PC-9 (cell line): ENCODE data around the gene ITSN2.

Experiments used
- EZH2 ChIP-seq: fragments of 200-600 bp; sonication (generic); IDR thresholded peaks from 2 replicates; pipeline ENCODE4 v1.8.0; 2017; ENCODE audit warnings: antibody characterized with exemption, low read depth
- TF ChIP-seq, protein P1 (sequence below): fragments of 200-600 bp; sonication (generic); conservative IDR thresholded peaks from 2 replicates; pipeline ENCODE4 v1.6.1; 2017; ENCODE audit warnings: mixed run types, antibody characterized with exemption, mild to moderate bottlenecking, moderate library complexity

DNA sequence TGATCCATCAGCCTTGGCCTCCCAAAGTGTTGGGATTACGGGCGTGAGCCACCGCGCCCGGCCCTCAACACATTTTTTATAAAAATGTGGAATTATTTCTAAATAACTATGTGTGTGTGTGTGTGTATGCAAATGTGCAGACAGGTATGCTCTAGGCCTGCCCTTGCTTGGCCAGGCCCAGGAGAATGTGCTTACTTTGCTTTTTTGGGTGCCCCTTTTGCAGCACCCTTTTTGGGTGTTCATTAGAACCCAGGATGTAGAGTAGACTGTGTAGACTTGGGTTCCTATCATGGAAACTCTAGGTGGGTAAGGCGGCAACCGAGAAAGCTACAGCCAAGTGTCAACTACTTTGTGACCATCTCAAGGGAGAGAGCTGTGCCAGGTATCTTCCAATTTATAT lies 11.7 kb upstream of the ITSN2 start:
- TF ChIP-seq, protein P1, sequence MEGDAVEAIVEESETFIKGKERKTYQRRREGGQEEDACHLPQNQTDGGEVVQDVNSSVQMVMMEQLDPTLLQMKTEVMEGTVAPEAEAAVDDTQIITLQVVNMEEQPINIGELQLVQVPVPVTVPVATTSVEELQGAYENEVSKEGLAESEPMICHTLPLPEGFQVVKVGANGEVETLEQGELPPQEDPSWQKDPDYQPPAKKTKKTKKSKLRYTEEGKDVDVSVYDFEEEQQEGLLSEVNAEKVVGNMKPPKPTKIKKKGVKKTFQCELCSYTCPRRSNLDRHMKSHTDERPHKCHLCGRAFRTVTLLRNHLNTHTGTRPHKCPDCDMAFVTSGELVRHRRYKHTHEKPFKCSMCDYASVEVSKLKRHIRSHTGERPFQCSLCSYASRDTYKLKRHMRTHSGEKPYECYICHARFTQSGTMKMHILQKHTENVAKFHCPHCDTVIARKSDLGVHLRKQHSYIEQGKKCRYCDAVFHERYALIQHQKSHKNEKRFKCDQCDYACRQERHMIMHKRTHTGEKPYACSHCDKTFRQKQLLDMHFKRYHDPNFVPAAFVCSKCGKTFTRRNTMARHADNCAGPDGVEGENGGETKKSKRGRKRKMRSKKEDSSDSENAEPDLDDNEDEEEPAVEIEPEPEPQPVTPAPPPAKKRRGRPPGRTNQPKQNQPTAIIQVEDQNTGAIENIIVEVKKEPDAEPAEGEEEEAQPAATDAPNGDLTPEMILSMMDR: no peak
- TF ChIP-seq EZH2: no peak
